ENCODE results near the gene CDK14.

Gene CDK14

DNA sequence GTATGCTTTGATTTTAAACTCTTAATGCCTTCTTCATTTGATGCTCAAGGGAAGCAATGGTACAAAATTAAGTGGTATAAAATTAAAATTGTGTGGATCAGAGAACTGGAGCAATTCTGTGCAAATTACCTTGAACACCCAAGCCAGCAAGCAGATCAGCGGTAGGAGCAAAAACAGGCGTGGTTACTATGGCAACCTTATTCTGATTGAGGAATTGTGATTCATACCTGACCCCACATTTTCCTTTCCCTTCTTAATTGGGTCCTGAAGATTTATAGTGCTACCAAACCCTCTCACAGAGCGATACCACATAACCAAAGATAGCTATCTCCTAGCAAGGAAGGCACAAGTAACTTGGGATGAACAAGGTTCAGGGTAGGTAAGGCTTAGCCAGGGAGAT is 595.6 kb downstream of the CDK14 start:
- H3K27ac Mint-ChIP-seq, result no peak overlapping the region
- no peak overlapping the region for H3K4me3 Mint-ChIP-seq

DNA sequence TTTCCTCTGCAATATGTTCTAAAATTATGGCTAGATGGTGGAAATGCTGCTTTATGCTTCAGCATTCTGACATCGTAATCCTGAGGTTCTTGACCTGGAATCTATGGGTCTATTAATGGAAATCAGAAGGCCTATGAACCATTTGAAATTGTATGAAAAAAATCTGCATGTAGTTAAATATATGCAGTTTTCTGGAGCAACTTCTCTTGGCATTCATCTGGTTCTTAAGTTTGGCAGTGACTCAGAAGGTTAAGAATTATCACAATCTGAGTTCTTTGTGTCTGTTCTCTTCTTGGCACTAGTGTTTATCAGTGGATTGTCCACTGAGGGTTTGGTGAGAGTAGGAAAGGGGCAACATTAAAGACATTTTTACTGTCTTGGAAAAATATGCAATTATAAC is 597.0 kb downstream of the CDK14 start:
- Mint-ChIP-seq H3K36me3 (no peaks in the 10 kb centered on the region), H3K4me3 (no peak overlapping the region), H3K27me3 (no peaks in the 10 kb centered on the region), H3K27ac (no peak overlapping the region), H3K9me3 (no peaks in the 10 kb centered on the region), H3K4me1 (no peaks in the 10 kb centered on the region)

More for the DNA sequence above, 595.6 kb downstream of the CDK14 start:
- H3K36me3 Mint-ChIP-seq, result no peaks in the 10 kb centered on the region
- H3K27me3 Mint-ChIP-seq, result no peaks in the 10 kb centered on the region
- H3K4me1 Mint-ChIP-seq, result no peaks in the 10 kb centered on the region
- no peaks in the 10 kb centered on the region for H3K9me3 Mint-ChIP-seq

DNA sequence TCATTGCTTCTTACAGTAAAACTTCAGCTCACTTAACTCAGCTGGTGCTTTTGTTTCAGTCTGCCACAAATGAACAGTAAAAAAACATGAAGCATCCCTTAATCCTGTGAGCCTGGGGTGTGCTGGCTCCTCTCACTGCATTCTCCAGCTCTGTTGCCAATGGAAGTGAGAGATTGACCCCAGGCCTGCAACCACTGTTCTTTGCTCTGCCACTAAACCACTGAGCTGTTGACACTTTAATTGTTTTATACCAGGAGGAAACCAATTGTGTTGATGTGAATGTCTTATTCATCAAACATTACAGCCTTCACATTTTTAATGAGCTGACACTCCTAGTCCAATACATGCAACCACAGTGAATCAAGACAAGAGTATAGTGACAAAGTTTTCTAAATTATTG is 598.7 kb downstream of the CDK14 start:
- Mint-ChIP-seq H3K9me3 (no peaks in the 10 kb centered on the region), H3K27me3 (no peaks in the 10 kb centered on the region), H3K36me3 (no peaks in the 10 kb centered on the region), H3K27ac (no peak overlapping the region), H3K4me3 (no peak overlapping the region), H3K4me1 (no peaks in the 10 kb centered on the region)

DNA sequence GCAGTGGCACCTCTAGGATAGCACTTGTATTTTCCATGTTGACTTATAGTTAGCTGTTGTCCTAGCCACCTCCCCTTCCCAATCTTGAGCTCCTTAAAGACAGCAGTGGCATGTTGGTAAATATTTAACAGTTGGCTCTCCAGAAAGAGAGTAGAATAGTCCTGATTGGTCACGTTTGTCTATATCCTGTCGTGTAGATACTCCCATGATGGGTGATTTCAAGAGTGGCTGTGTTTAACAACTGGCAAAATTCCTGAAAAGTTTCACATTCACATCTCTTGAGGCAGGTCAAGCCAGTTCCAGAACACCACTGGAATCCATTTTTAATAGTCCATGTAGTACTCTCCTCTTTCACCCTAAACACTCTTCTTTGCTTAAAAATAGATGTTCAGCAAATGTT is 599.9 kb downstream of the CDK14 start:
- H3K4me1 Mint-ChIP-seq, result no peaks in the 10 kb centered on the region
- no peak overlapping the region for H3K27ac Mint-ChIP-seq
- no peak overlapping the region for H3K4me3 Mint-ChIP-seq
- no peaks in the 10 kb centered on the region for H3K36me3 Mint-ChIP-seq
- no peaks in the 10 kb centered on the region for H3K27me3 Mint-ChIP-seq
- H3K9me3 Mint-ChIP-seq, result no peaks in the 10 kb centered on the region

DNA sequence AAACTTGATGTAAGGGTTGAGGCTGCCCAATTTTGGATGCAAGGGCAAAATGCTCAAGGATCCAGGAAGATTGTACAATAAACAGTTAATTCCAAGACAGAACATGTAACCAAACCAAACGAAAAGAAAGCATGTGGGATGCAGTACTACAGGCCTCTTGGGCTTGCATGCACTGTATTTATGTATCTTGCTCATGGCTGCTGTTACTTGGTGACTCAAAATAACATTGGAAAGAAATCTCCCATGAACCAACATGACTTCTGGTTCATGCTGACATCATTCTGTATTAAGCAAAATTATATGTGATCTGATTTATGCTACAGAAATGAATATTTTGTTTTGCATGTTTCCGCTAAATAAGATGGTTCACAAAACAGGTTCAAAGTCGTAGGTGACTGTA is 602.2 kb downstream of the CDK14 start:
- Mint-ChIP-seq H3K27me3 (peaks cover 4% of the 10 kb centered on the region), H3K27ac (no peak overlapping the region), H3K4me1 (no peaks in the 10 kb centered on the region), H3K9me3 (peaks cover under 1% of the 10 kb centered on the region), H3K36me3 (no peaks in the 10 kb centered on the region), H3K4me3 (no peak overlapping the region)

DNA sequence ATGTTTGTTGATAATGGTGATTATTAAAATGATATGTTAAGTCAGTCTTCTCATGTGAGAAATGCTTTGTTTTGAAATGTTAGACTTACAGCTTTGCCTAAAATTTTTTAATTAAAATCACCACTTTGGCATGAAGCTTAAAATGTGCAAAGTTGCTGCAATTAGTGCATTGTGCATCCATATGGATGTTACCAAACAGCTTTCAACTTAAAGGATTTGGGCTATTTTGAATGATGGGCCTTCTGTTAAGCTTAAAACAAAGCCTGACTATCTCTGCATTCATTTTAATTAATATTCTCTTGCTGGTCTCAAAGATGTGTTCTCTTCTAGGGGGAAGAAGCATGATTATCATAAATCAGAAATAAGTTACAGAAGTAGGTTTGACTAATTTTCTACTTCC is 603.5 kb downstream of the CDK14 start:
- no peak overlapping the region for H3K27ac Mint-ChIP-seq
- H3K27me3 Mint-ChIP-seq, result peaks cover 4% of the 10 kb centered on the region
- no peak overlapping the region for H3K4me3 Mint-ChIP-seq

DNA sequence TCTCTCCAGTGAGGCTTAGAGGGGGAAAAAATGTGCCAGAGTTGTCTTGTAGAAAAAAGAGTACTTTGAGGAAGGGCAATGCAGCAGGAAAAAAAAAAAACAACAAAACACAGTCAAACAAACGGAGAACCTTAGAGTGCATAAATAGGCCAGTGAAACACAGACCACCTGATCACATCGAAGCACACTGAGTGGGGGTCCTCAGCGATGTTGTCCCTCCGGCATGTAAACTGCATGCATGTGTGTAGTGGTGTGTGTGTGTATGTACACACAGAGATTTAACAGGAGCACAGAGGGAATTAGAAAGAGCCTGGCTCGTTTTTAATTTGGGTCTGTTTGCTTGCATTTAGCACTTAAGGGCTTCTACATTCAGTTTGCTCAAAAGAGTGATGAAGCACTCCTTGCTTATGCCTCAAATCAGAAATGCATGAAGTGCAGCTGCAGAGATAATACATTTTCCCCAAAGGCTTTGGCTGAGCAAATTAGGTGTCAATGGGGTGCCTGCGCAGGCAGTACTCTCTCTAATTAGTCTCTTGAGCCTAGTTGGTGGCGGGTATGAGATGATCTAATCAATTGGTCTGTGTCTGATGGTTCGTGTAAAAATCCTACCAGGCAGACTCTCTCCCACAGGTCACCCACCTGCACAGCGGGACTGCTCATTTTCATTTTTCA is 605.5 kb downstream of the CDK14 start:
- no peaks in the 10 kb centered on the region for H3K36me3 Mint-ChIP-seq
- no peak overlapping the region for H3K27ac Mint-ChIP-seq
- no peak overlapping the region for H3K4me3 Mint-ChIP-seq
- no peaks in the 10 kb centered on the region for H3K4me1 Mint-ChIP-seq
- H3K27me3 Mint-ChIP-seq, result peaks cover 4% of the 10 kb centered on the region
- H3K9me3 Mint-ChIP-seq, result peaks cover 9% of the 10 kb centered on the region

More for the DNA sequence above, 603.5 kb downstream of the CDK14 start:
- Mint-ChIP-seq H3K9me3 (peaks cover 9% of the 10 kb centered on the region), H3K36me3 (no peaks in the 10 kb centered on the region), H3K4me1 (no peaks in the 10 kb centered on the region)

DNA sequence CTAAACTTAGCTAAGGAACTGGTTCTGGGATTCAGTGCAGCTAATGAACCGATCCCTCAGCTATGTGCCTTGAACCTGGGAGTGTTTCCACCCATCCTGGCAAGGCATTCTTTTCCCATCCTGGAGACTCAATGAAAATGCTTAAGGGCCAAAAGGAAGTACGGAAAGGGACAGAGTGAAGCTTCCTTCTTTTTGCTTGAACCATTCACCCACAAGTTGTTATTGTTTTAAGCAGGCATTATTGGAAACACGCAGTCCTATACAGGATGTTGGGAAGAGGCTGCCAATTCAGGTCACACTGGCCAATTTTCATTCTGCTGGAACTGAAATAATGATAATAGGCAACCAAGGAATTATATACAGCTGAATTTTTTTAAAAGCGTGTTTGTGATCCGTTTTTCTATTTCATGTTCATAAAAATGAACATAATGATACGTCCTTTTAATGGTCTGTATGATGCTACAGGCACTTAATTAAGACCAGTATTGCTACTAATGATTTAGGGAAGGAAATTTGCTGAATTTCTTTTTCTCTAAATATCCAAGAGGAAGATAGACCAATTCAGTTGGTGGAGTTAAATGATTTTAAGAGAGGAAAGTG is 610.3 kb downstream of the CDK14 start:
- peaks cover 4% of the 10 kb centered on the region for H3K27me3 Mint-ChIP-seq
- H3K36me3 Mint-ChIP-seq, result no peaks in the 10 kb centered on the region
- H3K4me3 Mint-ChIP-seq, result no peak overlapping the region
- H3K9me3 Mint-ChIP-seq, result peaks cover 9% of the 10 kb centered on the region
- H3K27ac Mint-ChIP-seq, result no peak overlapping the region
- no peaks in the 10 kb centered on the region for H3K4me1 Mint-ChIP-seq

DNA sequence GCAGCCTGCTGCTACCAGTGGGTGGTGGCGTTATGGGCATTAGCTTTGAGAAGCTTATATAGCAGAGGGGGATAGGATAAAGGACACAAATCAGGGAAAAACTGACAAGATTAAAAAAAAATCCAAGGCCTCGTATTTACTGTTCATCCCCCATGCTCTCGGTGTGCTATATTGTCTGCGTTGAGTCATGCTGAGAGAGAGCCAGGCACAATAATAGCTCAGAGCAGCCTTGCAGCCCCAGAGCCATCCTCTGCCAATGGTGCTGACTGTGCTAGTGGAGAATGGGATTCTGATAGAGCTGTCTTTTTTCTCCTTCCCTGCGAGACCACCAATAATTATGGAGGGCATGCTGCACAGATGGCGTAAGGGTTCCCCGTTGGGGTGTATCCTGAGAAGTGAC is 616.5 kb downstream of the CDK14 start:
- H3K27me3 Mint-ChIP-seq, result no peaks in the 10 kb centered on the region
- H3K4me3 Mint-ChIP-seq, result no peak overlapping the region
- no peak overlapping the region for H3K27ac Mint-ChIP-seq
- no peaks in the 10 kb centered on the region for H3K36me3 Mint-ChIP-seq
- no peaks in the 10 kb centered on the region for H3K4me1 Mint-ChIP-seq
- no peaks in the 10 kb centered on the region for H3K9me3 Mint-ChIP-seq

DNA sequence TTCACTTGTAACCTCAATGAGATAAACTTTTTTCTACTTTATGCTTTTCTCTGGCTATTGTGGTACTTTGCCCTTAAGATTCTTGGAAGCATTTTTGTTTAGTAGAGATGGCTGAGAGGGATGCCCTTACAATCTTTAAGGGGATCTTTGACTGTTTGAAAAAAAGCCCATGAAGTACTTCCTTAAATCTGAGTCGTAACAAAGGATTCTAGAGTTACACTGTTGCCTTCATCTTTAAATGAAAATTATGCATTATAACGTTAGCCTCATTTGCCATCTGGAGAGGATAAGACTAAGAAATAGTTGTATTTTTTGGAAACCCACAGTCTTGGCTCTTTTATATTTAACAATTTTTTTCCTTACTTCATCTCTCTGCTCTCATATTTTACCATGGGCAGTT is 630.3 kb downstream of the CDK14 start:
- H3K36me3 Mint-ChIP-seq, result no peaks in the 10 kb centered on the region
- H3K4me1 Mint-ChIP-seq, result no peaks in the 10 kb centered on the region
- H3K27ac Mint-ChIP-seq, result no peak overlapping the region
- peaks cover 2% of the 10 kb centered on the region for H3K27me3 Mint-ChIP-seq
- no peaks in the 10 kb centered on the region for H3K9me3 Mint-ChIP-seq
- H3K4me3 Mint-ChIP-seq, result no peak overlapping the region

DNA sequence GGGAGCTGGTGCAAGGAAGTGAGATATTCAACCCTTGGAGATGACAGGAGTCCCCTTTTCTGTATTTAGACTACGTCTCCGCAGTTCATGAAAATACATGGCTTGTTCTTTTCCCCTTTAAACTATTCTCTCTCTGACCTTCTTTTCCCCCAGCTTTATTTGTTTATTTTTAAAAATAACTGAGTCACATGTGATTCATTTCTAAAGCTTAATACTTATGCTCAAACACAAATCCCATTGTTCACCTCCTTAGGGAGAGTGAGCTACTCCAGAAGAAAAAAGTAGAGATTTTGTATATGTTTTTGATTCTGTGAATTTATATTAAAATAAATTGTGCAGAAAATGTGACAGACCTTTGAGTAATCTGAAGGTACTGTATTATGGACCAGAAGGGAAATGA is 632.2 kb downstream of the CDK14 start:
- H3K4me1 Mint-ChIP-seq, result no peaks in the 10 kb centered on the region
- no peak overlapping the region for H3K27ac Mint-ChIP-seq
- no peaks in the 10 kb centered on the region for H3K9me3 Mint-ChIP-seq
- no peak overlapping the region for H3K4me3 Mint-ChIP-seq
- peaks cover 2% of the 10 kb centered on the region for H3K27me3 Mint-ChIP-seq
- no peaks in the 10 kb centered on the region for H3K36me3 Mint-ChIP-seq

DNA sequence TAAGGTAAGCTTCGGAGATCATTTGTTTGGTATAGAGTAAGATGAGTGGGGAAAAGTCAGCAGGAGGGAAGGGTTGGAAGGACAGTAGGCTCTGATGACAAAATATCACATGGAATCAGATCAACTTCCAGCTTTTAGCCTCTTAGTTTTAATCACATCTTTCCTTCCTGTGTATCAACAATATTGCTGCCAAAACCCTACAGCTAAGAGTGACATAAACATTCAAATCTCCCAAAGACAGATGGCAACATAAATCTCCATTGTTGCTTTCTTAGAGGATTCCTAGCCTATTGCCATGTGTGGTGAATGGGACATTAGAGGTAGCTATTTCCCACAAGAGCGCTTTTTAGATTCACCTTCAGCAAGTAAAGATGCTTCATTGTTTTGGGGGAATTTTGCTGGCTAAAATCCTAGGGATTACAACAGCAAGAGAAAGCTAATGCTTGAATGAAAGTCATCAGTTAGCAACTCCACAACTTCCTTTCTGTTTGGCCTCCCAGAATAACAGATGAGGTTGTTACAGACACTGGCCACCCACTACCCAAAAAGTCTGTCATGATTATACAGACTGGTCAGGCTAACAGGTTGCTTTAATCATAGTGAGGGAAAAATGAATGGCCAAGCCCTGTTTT is 632.9 kb downstream of the CDK14 start:
- Mint-ChIP-seq H3K4me1 (no peaks in the 10 kb centered on the region), H3K27ac (no peak overlapping the region), H3K4me3 (no peak overlapping the region), H3K27me3 (peaks cover 2% of the 10 kb centered on the region), H3K9me3 (no peaks in the 10 kb centered on the region), H3K36me3 (no peaks in the 10 kb centered on the region)

DNA sequence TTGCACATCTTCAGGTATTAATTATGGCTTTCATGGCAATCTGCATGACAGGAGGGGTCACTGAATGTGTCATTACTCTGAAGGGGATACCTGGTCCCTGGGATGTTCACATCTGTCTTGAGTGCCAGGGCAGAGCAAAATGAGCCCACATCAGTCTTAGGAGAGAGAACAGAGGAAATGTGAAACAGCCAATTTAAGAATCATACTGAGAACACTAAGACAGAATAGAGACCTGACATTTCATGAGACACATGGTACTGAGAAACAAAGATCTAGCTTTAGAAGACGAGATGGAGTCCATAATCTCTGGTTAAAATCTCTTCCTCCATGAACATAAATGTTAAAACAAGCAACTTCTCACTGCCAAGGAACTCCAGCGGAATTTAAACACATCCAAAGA is 634.0 kb downstream of the CDK14 start:
- Mint-ChIP-seq H3K27me3 (peaks cover 2% of the 10 kb centered on the region), H3K4me3 (no peak overlapping the region), H3K27ac (no peak overlapping the region), H3K9me3 (no peaks in the 10 kb centered on the region), H3K36me3 (no peaks in the 10 kb centered on the region), H3K4me1 (no peaks in the 10 kb centered on the region)

DNA sequence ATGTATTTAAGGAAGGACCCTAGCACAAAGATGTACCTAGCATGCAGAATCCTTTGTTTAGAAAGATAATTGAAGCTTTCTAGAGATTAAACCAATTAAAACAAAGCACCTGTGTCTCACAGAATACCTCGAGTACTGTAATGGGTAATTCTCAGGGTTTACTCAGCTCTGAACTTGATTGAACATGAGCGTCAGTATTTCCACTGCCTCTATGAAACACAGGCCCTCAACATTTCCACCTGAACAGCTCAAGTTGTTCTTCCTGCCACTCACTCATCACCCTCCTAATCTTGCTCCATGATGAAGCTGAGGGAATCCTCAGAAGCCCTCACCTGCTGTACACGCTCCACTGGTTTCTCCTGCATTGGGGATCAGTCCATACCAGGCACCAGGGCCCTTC is 634.4 kb downstream of the CDK14 start:
- Mint-ChIP-seq H3K27ac (no peak overlapping the region), H3K4me3 (no peak overlapping the region), H3K27me3 (peaks cover 2% of the 10 kb centered on the region), H3K9me3 (no peaks in the 10 kb centered on the region), H3K36me3 (no peaks in the 10 kb centered on the region), H3K4me1 (no peaks in the 10 kb centered on the region)

DNA sequence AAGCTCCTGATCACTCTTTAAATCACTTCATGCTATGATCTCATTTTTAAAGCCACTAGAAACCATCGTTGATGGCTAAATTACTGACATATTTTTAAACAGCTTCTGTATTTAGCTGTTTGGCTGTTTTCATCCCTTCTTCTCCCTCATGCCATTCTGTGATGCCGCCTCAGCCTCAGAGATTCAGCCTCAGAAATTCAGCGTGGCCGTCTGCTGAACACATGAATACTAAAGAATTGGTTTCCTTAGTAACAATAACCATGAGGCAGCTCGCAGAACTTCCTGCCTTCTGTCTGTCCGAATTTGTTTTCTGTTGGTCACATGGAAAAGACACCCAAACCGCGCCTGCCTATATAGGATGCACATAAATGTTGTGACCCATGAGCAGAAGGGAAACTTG is 637.1 kb downstream of the CDK14 start:
- no peaks in the 10 kb centered on the region for H3K4me1 Mint-ChIP-seq
- no peaks in the 10 kb centered on the region for H3K9me3 Mint-ChIP-seq
- peaks cover 2% of the 10 kb centered on the region for H3K27me3 Mint-ChIP-seq
- H3K4me3 Mint-ChIP-seq, result no peak overlapping the region
- no peaks in the 10 kb centered on the region for H3K36me3 Mint-ChIP-seq
- H3K27ac Mint-ChIP-seq, result no peak overlapping the region

DNA sequence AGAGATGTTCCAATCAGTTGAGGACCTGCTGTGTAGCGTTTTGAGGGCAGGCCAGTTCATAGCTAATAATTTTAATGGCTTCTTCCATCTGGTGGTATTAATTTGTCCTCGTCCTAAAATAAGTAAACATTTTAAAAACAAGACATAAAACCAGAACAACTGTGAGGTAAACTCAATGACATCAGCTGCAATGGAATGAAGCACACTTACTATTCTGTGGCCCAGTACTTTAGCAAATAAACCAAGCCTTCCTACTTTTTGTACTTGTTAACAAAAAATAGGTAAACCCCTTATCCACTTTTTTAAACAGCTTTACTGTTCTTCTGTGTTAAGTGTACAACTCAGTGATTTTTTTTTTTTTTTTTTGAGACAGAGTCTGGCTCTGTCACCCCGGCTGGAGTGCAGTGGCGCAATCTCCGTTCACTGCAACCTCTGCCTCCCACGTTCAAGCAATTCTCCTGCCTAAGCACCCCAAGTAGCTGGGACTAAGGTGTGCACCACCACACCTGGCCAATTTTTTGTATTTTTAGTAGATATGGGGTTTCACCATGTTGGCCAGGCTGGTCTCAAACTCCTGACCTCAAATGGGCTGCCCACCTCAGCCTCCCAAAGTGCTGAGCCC is 639.2 kb downstream of the CDK14 start:
- Mint-ChIP-seq H3K9me3 (no peaks in the 10 kb centered on the region), H3K36me3 (no peaks in the 10 kb centered on the region), H3K27me3 (peaks cover 4% of the 10 kb centered on the region), H3K4me3 (no peak overlapping the region), H3K4me1 (no peaks in the 10 kb centered on the region), H3K27ac (no peak overlapping the region)
